Stimulated activated CD4-positive, alpha-beta T cell treated with anti-CD3 and anti-CD28 coated beads, Interleukin-1b, Interleukin-23, amount 100 ng/mL, for 1 hour (primary cell): ENCODE results near the gene FAM163B.
"Not testable (repeated sequence)": the region's sequence is repeated elsewhere in the genome, so short reads cannot be mapped to it uniquely, and the experiment has no call there.

Experiments
- DNase-seq, 2 donors: peaks; one replicate each; pipeline ENCODE4 v3.0.0-alpha.2; 2020; ENCODE audit warnings: low read depth in 2 of 2

Gene FAM163B

DNA sequence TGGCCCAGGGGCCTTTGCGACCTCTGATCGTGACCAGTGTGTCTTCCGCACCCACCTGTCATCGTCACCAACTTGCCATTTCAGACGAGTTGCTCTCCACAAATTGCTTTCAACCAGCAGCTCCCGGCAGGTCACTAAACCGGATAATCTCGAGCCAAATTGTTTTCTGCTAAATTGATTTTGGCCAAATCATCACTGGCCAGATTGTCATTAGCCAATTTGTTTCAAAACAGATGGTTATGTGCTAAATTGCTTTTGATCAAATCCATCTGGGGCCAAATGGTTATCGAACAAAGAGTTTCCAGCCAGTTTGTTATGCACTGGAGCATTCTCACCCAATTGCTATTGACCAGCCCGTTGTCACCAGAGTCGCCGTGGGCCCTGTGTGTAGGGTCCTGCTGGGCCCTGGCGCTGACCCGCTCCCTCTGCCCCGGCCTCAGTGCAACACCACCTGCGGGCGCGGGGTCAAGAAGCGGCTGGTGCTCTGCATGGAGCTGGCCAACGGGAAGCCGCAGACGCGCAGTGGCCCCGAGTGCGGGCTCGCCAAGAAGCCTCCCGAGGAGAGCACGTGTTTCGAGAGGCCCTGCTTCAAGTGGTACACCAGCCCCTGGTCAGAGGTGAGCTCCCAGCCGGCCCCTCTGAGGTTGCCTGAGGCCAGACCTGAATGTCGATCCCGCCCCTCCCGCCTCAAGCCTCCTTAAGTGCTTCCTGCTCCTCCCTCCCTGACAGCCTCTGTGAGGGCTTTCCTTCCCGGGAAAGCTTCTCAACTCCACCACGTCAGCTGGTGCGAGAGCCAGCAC, 39.1 kb downstream of the FAM163B start:
- no peak for DNase-seq

DNA sequence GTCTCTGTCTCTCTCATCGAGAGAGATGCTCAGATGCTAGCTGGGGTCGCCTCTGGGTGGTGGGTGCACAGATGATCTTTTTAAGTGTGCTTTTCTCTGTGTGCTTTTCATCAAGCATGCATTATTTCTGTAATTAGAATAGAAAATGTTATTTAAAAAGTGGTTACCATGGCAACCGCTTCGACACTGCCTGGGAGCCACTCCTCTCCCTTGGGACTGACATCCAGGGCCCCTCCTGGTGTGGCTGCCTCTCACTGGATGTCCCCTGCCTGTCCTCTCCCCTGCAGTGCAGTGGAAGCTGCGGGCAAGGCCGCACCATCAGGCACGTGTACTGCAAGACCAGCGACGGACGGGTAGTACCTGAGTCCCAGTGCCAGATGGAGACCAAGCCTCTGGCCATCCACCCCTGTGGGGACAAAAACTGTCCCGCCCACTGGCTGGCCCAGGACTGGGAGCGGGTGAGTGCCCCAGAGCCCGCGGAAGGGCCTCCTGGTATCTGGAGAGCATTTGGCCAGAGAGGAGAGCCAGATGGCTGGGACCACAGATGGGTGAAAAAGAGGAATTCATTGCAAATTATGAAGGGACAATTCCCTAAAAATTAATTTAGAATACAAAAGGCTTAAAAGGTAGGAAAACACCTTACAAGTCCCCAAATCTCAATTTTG, 39.9 kb downstream of the FAM163B start:
- DNase-seq, result no peak

DNA sequence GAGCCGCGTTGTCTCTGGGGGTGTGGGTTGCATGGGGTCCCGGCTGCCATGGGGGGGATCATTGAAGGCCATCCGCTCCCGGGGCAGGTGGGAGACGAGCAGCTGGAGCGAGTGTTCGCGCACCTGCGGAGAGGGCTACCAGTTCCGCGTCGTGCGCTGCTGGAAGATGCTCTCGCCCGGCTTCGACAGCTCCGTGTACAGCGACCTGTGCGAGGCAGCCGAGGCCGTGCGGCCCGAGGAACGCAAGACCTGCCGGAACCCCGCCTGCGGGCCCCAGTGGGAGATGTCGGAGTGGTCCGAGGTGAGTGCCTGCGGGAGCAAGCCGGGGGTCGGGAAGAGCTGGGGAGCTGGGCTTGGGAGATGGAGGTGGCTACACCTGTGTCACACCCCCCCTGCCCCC, 41.0 kb downstream of the FAM163B start:
- DNase-seq, result no peak

DNA sequence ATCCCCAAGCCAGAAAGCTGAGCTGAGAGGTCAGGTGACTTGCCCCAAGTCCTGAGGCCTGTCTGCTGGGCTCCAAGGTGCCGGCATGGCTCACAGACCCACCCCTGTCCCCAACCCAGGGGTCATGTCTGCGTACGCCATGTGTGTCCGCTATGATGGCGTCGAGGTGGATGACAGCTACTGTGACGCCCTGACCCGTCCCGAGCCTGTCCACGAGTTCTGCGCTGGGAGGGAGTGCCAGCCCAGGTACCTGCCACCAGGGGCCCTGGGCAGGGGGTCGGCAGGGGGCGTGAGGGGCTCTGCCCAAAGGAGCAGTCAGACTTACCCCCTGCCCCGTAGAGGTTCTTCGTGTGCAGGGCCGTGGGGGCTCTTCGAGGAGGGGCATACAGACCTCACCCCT, 42.4 kb downstream of the FAM163B start:
- DNase-seq, result no peak

DNA sequence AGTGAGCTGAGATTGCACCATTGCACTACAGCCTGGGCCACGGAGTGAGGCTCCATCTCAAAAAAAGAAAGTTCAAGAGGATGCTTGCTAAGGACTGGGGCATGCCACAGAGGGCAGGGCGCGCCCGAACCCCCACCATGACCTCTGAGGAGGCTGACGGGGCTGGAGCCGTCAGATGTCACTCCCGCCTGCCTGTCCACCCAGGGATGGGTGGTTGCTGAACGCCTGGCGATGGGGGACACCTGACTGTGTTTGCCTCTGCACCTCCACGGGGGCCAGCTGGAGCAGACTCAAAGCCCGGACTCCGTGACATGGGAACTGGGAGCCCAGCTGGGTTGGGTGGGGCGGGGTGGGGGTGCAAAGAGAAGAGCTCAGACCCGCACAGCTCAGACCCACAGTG, 42.8 kb downstream of the FAM163B start:
- DNase-seq, result no peak

DNA sequence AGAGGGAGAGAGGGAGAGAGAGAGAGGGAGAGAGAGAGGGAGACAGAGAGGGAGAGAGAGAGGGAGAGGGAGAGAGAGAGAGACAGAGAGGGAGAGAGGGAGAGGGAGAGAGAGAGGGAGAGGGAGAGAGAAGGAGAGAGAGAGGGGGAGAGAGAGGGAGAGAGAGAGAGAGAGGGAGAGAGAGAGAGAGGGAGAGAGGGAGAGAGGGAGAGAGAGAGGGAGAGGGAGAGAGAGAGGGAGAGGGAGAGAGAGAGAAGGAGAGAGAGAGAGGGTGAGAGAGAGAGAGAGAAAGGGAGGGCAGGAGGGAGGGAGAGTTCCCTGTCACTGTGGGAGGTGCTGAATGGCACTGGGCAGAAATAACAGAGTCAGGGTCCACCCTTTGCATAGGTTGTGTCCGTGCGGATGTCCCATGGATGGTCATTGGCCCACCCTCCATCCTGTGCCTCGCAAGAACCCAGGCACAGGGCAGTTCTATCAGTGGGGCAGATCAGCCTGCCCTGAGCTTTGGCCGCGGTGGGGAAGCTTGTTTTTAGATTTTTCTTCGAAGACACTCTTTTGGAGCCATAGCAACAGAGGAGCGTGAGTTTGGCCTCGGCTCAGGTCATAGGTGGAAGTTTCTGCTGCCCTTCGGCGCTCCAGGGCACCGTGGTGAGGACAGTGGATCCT, 44.6 kb downstream of the FAM163B start:
- DNase-seq, result no peak

DNA sequence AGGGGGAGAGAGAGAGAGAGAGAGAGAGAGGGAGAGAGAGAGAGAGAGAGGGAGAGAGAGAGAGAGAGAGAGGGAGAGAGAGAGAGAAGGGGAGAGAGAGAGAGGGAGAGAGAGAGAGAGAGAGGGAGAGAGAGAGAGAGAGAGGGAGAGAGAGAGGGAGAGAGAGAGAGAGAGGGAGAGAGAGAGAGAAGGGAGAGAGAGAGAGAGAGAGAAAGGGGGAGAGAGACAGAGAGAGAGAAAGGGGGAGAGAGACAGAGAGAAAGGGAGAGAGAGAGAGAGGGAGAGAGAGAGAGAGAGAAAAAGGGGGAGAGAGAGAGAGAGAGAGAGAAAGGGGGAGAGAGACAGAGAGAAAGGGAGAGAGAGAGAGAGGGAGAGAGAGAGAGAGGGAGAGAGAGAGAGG, 45.4 kb downstream of the FAM163B start:
- DNase-seq, result not testable (repeated sequence)

DNA sequence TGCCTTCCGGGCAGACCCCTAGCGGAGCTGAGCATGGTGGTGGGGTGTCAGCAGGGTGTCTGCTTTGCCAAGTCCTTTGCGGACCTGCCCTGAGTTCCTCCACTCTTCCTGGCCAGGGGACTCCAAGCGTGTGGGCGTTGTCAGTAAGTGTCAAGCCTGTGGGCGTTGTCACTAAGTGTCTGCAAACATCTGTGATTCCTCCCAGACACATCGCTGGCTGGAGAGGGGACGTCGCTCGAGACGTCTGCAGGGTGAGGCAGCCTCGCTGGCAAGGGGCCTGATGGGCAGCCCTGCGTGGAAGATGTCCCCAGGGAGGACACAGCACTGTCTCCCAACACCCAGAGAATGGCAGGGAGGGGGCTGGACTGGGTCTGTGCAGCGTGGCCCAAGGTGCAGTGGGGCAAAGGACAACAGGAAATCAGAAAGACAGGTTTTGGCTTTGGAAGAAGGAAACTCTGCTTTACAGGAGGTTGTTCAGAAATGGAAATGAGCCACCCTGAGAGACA, 45.8 kb downstream of the FAM163B start:
- no peak for DNase-seq

DNA sequence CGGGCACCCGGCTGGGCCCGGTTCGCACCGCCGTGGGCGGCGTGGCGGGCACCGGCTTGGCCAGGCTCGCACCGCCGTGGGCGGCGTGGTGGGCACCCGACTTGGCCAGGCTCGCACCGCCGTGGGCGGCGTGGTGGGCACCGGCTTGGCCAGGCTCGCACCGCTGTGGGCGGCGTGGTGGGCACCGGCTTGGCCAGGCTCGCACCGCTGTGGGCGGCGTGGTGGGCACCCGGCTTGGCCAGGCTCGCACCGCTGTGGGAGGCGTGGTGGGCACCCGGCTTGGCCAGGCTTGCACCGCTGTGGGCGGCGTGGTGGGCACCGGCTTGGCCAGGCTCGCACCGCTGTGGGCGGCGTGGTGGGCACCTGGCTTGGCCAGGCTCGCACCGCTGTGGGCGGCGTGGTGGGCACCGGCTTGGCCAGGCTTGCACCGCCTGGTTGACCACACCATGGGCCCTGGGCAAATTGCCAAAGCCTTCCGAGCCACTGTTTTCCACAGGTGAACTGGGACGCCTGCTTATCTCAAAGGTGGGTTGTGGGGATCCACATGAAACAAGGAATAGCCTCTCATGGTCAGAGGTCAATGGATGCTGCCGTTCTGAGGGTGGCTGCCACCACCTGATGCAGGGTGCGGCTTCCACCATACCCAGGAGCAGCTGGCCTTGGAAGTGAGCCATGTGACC, 46.4 kb downstream of the FAM163B start:
- no peak for DNase-seq

DNA sequence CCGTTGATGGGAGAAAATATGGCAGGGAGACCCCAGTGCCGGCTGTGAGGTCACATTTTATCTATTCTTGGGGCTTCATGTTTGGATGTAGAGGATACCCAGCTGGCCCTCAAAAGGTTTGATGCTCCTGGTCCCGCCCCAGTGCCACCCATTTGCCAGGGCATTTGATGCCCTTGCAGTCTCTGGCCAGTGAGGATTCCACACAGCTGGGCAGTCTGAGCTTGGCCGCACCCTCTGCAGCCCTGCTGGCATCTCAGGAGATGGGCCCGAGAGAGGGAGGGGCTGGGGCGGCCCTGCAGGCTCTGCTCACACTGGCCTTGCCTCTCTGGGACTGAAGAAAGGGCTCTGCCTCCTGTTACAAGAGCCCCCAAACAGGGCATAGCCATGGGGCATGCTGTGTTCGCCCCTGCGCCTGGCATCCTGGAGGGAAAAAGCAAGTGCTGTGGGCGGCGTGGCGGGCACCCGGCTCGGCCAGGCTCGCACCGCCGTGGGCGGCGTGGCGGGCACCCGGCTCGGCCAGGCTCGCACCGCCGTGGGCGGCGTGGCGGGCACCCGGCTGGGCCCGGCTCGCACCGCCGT, 47.1 kb downstream of the FAM163B start:
- DNase-seq, result no peak

DNA sequence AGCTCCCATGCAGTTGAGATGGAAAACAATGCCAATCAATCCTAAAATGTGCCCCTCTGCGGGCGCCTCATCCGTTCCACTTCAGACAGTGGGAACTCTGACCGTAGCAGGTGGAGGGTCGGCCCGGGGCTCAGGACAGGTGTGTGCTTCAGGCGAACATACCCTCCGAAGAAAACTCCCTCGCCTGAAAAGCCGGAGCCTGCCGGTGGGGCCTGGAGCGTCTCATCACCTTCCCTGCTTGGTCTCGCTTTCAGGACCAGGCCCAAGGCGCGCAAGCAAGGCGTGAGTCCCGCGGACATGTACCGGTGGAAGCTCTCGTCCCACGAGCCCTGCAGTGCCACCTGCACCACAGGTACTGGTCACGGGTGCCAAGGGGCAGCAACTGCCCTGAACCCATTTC, 48.2 kb downstream of the FAM163B start:
- no peak for DNase-seq

DNA sequence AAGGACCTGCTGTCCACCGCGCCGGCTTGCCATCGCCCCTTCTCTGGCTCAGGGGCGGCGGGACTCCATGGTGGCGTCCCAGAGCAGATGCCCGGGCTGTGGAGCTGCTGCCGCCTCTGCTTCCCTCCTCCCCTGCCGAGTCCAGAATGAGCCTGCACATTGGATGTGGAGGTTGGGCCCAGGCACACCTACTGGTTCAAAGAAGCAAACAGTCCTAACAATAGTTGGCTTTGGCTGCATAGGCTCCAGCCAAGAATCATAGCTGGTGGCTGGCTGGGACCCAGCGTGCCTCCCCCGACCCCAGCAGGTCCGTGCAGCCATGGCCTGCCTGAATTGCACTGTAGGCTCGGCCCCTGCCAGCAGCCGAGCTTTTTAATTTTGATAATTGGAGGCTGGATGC, 48.9 kb downstream of the FAM163B start:
- DNase-seq, result no peak

DNA sequence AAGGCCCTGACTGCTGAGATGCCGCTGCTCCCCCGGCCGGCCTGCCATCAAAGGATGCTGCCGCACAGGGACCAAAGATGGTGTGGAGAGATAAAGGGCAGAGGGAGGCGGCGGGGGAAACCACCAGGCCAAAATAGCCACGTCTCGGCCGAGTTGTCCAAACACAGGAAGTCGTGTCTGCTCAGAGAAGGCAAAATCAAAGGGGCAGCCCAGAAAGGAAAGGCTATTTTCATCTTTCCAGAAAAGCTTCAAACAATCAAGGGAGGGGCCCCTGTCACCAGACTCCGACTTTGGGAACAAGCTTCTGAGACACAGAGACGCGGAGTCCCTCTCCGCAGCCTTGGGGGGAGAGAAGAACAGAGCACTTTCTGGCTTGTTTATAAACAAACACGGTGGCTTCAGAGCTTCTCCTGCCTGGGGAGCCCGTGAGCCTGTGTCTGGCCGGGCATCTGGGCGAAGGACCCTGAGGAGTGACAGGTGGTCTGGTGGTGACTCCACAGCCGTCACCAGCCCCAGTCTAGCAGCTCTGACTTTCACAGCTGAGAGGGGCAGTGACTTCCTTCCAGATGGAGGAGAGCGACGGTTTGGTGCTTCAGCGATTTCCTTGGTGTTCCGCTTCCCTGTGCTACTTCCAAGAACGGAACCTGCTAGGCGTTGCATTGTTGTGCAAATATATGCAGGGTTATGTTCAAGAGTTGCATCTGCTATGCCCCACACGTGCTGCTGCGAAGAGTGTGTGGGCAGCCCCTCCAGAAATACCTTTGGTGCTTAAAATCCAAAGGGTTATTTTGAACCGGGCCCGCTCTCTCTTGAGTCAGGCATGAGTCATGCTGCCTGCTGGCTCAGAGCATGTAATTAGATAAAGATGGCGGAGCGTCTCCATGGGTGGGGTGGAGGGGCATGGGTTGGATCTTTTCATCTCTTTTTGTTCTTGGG, 50.7 kb downstream of the FAM163B start:
- DNase-seq, result no peak

DNA sequence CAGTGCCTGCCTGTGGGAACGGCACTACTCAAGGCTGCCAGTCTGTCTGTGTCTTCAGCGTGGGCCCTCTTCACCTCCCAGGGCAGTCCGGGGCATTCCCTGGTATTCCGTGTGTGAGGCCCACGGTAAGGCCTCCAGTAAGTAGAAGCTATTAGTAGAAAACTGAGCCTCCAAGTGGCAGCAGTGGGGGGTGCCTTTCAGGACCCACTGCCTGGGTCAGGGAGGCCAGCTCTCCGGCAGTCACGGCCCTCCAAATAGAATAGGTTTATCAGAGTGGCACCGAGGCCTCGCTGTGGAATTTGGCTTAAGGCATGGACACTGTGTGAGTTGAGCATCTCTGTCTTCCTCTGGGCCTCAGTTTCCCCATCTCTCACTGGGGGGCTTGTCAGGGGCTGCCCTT, 51.6 kb downstream of the FAM163B start:
- no peak for DNase-seq

DNA sequence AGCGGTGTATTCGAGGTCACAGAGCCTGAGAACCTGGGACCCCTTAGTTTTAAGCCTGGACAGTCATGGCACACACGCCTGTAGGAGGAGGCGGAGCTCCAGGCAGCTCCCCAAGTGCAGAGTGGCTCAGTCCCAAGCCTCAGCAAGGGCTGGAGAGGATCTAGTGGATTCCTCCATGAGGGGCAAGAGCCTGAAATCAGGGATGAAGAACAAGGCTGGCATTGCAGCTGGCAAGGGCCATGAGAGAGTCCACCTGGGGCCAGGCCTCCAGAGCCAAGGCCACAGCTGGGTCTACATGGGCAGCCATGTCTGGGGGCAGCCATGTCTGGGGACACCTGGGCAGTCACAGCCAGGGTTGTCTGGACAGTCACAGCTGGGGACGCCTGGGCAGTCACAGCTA, 52.8 kb downstream of the FAM163B start:
- DNase-seq, result no peak

DNA sequence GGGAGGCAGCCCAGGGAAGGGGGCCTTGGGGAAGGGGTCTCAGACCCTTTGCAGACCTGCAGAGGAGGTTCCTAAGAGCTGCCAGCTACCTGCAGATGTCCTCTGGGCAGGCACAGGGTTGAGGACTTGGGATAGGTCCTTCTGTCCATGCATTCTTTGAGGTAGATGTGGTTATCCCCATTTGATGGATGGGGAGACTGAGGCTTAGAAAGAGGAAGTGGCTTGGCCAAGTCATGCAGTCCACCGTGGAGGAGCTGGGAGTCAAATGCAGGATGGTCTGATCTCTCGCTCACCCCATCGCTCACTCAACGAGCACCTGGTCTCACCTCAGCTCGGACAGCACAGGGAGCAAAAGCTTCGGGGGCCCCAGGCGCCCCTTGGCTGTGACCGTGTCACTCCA, 54.5 kb downstream of the FAM163B start:
- no peak for DNase-seq

DNA sequence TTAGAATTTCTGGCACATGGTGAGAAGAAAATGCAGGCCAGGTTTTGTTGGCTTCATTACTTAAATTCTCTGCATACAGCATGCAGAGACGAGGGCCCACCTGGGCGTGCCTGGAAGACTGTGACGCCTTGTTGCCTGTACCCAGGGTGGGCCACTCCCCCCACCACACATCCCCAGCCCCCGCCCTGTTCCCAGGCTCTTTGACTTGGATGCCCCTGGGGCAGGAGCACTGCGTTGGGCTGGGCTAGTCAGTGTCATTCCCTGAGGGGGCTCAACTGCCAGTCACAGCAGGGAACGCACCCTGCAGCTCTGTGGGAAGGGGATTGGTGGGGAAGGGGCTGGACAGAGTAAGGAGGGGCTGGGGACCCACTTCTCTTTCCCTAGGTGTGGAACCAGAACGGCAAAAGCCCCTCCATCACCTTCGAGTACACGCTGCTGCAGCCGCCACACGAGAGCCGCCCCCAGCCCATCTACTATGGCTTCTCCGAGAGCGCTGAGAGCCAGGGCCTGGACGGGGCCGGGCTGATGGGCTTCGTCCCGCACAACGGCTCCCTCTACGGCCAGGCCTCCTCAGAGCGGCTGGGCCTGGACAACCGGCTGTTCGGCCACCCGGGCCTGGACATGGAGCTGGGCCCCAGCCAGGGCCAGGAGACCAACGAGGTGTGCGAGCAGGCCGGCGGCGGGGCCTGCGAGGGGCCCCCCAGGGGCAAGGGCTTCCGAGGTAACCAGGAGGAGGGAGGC, 55.0 kb downstream of the FAM163B start:
- DNase-seq, result no peak

DNA sequence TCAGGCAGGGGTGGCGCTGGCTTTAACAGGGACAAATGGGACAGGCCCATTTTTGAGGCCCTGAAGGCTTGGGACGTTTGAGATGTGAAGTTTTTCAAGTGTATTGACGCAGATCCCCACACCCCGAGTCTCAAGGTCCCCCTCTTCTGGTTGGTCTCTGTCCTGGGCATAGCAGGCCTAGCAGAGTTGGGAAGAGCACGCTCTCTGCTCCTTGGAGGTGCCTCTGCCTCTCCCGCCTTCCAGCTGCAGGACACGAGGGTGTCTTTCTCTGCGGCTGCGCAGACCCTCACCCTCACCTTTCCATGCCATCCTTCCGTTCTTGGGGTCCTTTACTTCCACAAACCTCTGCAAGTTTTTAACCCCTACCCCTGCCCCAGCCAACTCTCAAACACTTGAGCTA, 56.1 kb downstream of the FAM163B start:
- DNase-seq, result no peak

DNA sequence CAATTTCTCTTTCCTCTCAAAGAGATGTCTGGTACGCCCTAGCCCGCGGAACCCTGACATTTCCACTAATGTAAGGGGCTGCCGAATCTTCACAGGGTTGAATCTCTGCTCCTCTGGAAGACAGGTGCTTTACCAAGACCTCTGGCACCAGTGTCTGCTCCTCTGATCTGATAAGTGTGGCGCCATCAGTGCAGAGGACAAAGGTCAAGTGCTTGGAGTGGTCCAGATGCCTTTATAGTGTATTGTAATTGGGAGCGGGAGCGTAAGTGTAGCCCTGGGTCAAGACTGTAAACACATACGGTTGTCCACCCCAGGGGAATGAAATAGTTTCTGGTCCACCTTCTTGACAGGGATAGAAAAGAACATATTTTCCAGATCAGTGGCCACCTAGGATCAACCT, 57.0 kb downstream of the FAM163B start:
- no peak for DNase-seq

DNA sequence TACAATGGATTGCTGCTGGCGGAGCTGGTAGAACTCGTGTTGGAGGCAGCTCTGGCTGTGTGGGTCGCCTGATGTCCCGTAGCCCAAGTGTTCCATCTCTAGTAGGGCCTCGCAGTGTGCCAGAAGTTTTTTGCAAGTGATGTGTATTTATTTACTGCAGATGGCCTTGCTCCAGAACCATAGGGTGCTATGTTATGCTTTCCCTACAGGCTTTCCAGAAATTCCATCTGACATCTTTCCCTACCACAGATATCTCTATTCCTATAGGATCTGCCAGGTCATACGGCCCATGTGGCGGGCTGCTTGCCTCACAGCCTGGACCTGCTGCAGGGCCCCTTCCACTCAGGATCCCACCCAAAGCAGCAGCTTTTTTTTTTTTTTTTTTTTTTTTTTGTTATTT, 57.7 kb downstream of the FAM163B start:
- DNase-seq, result no peak
